DLD1 (cell line): ENCODE results near the gene FAM118A.
"Not testable (repeated sequence)": the region's sequence is repeated elsewhere in the genome, so short reads cannot be mapped to it uniquely, and the experiment has no call there.

Experiments used
- in situ Hi-C: cut with HindIII; loops from 2 replicates; pipeline ENCODE4 v1.10.0; 2017; ENCODE audit warnings: low sequenced_read_pairs

The FAM118A gene

DNA sequence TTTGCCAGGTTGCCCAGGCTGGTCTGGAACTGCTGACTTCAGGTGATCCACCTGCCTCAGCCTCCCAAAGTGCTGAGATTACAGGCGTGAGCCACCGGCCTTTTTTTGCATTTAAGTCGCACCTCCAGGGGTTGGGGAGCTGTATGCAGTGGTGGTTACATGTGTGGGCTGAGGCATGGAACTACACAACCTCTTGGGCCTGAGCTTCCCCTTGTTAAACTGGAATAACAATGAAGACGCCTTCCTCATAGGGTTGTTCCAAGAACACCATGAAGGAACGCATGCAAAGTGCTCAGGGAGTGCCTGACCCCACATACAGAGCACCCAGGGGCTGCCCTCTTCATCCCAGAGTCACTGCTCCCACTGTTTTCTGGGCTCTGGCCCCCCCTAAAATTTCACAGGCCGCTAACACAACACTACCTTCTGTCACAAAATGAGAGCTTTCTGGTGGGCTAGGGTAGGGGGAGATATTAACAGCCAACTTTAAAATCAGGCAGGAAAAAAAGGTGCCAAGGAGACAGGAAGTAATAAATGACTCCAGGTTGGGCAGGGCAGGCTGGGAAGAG lies 1.3 kb upstream of the FAM118A start:
- in situ Hi-C loops = no loop called here

DNA sequence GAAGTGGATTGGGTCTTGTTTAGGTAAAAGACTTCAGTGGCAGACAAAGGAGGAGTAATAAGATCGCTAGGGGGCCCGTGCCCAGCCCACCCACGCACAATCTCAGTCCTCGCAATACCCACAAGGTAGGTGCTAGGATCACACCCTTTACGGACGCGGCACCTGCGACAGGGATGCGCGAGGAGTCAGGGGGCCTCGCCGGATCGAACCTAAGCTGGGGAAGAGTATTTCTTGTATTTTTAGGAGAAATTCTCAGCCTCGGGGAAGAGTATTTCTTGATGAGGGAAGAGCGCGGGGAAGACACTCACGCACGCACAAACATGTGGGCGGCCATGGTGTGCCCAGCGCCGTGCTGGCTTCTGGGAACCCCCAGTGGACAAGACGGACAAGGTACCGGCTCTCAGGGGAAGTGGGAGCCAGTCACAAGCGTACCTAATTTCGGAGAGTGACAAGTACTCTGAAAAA lies 745 bp upstream of the FAM118A start:
- in situ Hi-C loops = no loop called here

DNA sequence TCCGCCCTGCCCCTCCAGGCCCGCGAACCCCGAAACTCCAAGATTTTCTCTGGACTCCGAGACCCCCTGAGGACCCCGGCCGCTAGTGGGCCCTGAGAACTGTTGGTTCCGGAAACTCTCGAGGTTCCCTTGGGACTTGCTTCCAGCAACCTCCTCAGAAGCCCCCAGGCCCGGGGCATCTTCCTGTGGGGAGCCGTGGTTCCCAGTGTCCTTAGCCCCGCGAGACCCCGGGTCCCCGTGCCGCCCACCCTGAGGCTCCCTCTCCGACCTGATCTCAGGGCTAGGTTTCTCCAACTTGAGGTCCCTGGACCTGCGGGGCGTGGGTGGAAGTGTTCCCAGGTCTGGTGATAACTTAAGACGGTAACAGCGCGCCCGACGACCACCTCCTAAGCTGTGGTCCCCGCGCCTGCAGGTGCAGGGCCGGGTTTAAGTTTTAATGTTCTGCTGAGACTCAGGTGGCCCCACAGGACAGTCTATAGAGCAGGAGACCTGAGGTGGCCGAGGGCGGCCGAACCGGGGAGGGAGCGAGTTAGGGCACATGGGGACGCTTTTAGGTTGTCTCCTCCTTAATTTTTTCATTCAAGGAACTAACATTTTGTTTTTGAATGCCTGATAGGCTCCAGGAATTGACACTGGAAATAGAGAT lies 720 bp downstream of the FAM118A start:
- in situ Hi-C loops = no loop called here

DNA sequence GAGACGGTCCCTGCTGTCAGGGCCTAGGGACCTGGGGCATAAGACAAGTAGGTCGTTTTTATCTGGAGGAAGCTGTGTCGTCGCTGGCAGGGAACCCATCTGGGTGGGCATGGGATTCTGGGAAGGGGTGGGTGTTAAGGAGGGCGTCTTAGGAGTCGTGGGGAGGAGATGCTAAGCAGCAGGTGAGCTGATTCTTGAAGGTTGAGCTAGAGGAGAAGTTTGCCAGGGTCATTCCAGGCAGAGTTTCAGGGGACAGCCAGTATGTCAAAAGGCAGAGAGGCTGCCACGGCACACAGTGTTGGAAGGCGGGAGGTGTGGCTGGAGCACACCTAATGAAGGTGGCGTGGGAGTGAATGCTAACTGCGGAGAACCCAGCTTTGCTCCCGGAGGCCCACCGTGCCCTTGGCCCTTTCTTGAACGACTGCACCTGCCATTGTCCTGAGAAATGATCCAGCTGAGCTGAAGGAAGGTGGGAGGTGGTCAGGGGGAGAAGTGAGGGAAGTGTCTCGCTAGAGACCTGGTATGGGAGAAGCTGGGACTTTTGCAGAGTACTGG lies 1.3 kb downstream of the FAM118A start:
- in situ Hi-C loops = no loop called here

DNA sequence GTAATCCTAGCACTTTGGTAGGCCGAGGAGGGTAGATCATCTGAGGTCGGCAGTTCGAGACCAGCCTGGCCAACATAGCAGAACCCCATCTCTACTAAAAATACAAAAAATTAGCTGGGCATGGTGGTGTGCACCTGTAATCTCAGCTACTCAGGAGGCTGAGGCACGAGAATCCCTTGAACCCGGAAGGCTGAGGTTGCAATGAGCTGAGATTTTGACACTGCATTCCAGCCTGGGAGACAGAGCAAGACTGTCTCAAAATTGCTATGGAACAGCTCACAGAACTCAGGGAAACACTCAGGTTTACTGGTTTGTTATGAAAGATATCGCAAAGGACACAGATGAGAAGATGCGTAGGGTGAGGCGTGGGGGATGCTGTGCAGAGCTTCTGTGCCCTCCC lies 2.7 kb downstream of the FAM118A start:
- in situ Hi-C loops = no loop called here

DNA sequence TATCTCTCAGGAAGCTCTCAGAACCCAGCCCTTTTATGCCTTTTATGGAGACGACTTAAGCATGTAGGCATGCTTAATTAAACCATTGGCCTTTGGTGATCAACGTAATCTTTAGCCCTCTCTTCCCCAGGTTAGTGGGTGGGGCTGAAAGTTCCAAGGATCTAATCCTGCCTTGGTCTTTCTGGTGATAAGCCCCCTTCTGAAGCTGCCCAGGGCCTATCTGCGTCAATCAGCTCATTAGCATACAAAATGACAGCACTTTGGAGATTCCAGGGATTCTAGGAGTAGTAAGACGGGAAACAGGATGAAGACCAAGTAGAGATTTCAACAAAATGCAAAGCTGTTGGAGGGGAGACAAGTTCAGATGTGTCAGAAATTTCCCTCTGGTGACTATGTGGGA lies 3.1 kb downstream of the FAM118A start:
- in situ Hi-C loops = no loop called here

DNA sequence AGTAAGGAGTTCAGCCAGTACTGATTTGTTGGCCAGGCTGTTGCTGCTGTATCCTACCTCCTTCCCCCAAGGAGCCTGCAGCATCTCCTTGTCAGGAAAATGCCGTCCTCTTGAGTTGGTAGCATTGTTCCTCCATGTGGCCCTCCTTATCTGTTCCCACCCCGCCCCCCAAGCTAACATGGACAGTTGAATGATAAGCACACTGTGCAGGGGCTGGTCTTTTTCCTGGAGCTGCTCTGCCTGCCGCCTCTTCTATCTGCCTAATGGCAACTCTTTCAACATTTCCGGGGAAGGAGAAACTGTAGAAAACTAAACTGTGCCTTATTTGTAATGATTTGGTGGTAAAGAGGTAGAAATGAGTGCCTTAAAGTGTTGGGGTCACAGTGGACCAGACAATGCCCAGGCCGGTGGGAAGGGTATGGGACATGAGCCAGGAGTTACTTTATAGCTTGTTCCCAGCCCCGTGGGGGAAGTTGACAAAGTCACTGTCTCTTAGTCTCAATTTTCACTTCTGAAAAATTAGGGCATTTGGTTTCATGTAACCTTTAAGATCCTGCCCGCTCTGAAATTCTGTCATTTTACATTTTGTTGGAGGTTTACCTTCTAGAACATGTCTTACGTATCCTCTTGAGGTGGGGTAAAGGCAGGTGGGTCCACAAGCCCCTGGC lies 4.5 kb downstream of the FAM118A start:
- in situ Hi-C loops = no loop called here

DNA sequence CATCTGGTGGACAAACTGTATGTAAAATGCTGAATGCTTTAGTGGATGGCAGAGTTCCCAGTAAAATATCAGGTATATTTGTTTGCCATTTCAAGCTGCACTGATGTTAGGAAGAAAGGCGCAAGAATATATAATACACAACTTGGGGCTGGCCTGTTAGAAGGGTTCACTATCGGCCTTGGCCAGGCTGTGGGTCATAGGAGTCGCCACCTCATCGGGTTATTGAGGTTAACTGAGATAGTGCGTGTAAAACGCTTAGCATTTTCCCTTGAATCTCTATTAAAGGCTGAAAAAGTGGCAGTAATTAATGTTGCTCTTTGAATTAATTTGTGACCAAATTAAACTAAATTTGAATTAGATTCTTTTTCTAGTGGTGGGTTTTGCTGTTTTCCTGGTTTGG lies 5.1 kb downstream of the FAM118A start:
- in situ Hi-C loops = no loop called here

DNA sequence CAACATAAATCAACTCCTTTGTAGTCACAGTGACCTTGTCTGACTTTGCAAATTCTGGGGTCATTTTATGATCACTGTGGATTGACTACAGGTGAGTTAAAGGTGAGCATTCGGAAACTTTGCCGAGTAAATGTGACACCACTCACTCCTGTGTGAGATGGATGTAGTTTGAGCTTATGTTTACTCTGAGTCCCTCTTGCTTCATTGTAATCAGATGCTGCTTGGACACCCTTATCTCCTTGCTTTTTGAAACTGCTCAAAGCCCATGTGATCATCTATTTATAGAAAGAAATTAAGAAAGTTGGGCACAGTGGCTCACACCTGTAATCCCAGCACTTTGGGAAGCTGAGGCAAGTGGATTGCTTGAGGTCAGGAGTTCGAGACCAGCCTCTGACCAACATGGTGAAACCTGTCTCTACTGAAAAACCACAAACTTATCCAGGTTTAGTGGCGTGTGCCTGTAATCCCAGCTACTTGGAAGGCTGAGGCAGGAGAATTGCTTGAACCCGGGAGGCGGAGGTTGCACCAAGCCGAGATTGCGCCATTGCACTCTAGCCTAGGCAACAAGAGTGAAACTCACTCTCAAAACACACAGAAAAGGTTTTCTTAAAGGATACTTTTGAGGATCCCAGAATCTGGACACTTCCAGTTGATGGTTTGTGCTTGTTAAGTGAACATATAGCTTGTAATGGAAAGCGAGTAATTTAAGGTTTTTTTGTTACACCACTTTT lies 7.2 kb downstream of the FAM118A start:
- in situ Hi-C loops = no loop called here

DNA sequence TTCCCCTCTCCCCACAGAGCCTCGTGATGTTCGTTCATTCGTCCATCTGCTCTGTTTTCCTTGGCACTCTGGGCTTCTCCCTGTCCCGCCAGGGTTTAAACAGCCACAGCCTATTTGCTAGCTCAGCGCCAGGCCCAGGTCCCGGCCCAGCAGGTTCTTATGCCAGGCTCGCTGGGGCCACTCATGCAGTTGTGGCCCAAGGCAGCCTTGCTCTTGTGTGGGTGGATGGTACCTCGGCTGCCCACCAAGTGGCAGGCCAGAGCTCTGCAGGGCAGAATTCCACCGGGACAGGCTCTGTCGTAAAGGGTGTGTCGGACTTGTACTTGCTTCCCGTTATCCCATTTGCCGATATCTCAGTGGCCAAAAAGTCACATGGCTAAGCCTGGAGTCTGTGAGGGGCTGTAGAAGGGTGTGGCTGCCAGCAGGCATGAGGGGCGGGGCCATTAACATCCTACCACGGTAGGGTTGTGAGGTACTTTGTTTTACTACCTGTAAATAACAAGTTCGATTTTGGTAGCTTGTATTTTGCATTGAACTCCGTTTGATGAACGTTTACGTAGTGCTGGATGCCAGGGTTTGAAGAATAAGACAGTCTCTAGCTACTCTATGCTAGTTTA lies 7.9 kb downstream of the FAM118A start:
- in situ Hi-C loops = no loop called here

DNA sequence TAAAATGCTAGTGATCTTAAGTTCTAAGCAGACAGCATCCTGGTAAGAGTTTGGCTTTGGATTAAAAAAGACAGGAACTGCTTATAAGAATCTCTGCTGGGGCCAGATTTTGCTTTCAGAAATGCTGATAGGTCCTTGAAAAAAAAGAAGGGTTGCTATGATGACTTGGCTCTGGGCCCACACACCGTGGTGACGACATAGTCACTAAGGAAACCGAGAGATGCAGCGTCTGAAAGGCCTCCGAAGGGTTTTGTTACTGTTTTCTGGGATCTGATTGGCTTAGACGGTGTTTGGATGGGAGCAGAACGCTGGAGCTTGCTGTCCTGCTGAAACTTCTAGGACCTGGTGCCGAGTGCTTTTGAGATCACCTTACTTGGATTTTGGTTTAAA lies 8.4 kb downstream of the FAM118A start:
- in situ Hi-C loops = no loop called here

DNA sequence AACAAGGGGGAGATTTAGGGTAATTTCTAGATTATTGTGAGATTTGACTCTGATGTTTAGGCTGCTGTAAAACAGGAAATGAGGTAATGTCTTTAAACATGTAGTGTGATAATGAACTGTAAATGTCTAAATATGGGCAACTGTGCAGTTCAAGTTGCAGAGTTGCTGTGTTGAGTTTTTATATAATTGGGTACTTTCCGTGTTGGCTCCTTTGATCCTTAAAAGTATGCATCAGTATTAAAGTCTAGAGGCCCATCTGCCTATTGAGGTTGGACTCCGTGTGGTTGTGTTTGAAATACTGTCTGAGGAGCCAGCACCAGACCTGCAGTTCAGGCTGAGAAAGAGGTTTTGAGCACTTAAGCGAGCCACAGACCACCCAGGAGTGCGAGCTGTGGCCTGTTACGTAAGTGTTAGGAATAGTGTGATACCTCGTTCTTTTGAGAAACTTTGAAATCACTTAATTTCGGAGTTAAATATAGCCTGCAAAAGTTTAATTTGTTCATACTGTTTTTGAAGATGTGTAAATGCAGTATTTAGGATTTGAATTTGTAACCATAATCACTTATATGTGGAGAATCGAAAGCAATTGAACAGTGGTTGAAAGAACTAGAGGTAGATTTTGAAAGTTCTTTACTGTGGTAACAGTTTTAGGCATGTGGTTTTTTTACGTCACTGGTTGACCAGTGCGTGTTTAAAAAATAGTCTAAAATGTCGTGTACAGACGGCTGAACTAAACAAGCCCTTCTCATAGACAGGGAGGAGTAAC lies 9.0 kb downstream of the FAM118A start:
- in situ Hi-C loops = no loop called here

DNA sequence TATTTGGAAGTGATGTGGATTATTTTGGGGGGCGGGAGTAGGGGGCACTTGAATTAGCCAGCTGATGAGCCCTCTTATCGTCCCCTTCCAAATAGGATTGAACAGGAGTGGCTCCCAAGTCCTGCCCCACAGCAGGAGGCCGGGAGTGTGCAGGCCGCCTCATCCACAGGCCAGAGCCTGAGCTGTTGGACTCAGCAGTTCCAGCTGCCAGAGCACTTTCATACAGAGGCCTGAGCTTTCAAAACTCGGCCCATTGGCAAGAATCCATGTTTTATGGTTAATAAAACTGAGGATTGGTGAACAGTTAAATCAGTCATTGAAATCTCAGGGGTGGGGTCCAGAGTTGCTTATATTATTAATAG lies 9.6 kb downstream of the FAM118A start:
- in situ Hi-C loops = no loop called here

DNA sequence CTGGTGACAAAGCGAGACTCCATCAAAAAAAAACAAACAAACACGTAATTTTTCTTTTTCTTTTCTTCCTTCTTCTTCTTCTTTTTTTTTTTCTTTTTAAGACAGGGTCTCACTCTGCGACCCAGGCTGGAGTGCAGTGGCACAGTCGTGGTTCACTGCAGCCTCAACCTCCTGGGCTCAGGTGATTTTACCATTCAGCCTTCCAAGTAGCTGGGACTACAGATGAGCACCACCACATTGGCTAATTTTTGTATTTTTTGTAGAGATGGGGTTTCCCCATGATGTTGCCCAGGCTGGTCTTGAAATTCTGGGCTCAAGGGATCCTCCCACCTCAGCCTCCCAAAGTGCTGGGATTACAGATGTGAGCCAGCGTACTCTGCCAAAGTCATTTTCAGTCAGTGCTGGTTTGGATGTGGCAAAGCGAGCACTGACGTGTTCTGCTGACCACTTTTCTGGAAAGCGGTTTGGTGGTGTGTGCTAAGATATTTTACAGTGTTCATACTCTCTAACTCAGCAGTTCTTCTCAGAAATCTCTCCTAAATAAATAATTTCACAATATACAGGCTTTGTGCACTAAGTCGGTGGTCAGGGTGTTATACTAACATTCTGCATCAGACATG lies 10.7 kb downstream of the FAM118A start:
- in situ Hi-C loops = no loop called here

DNA sequence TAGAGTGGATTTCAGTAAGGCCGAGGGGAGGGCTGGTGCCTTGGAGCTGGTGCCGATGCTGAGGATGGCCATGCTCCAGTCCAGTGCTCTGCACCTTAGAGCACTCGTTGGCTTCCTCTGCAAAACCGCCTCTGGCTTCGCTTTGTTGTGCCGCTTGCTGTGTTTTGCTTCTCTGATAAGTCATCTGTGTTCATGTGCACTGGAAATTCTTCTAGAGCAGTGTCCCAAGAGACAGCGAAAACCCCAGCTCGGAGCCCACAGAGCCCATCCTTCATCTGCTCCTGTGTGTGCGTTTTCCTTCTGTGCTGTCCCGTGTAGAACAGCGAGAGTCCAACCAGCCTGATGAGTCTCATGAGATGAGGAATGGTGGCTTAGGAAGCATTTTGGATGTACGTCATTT lies 12.1 kb downstream of the FAM118A start:
- in situ Hi-C loops = no loop called here

DNA sequence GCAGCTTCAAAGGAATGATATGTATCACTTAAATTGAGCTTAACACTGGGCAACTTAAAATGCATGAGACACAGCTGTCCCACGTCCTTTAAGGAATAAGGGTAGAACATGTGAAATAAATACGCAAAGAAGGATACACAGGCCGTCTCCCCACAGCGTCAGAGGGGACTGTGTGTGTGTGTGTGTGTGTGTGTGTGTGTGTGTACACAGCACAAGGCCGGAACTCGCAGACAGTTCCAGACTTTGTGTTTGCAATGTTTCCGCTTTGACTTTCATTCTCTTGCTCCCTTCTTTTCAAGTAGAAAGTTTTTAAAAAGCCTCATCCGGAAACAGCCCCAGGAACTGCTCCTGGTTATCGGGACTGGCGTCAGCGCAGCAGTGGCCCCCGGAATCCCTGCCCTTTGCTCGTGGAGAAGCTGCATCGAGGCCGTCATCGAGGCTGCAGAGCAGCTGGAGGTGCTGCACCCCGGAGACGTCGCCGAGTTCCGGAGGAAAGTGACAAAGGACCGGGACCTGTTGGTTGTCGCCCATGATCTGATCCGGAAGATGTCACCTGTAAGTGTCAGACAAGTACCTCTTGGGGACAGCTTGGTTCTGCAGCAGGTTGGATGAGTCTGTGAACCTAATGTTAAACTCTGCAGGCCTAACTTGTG lies 13.3 kb downstream of the FAM118A start:
- in situ Hi-C loops = no loop called here

DNA sequence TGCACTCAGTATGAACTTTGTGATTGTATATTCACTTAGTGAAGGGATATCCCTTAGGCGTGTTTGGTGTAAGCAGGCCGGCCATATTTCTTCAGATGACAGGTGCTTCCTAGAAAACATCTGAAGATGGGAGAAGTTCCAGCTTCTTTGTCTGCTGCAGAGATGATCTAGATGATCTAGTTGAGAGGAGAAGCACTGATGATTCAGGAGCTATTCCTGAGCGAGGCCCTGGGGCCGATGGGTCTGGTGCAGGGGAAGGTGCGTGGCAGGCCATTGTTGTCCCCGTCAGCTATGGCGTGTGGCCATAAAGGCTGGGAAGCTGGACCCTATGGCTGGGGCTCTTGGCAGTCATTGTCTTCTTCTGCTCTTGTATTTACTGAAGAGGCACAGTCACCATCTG lies 14.0 kb downstream of the FAM118A start:
- in situ Hi-C loops = no loop called here

DNA sequence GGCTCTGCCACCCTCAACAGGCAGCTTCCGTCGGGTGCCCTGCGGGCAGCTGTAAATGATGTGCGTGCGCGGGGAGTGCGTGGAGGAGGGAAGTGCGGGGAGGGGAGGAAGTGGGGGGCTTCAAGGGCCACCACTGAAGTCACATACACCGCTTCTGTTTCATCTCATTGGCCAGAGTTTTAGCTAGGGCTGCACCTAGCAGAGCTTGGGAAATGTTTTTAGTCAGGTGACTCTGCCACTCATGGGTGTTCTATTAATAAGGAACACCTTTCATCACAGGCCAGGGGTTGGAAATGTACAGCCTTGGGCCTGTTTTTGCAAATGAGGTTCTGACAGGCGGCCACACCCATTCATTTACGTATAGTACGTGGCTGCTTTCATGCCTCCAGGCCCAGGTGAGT lies 14.6 kb downstream of the FAM118A start:
- in situ Hi-C loops = no loop called here

DNA sequence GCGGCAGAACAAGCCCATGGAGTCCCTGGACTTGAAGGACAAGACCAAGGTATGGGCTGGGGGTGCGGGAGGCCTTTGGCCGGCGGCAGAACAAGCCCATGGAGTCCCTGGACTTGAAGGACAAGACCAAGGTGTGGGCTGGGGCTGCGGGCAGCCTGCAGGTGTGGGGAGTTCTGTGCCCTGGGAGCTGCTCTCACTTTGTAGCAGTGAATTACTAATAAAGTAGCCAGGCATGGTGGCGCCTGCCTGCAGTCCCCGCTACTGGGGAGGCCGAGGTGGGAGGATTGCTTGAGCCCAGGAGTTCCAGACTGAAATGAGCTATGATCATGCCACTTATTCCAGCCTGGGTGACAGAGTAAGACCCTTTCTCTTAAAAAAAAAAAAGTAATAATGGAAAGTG lies 18.5 kb downstream of the FAM118A start:
- in situ Hi-C loops = not testable (repeated sequence)
